K562 (cell line): ENCODE results near the gene S100P. TPM values are rescaled to one million over a fixed set of nuclear protein-coding genes. Genes with fewer than 3 reads are reported as not detected.

Source experiments
- CBFB ChIP-seq: sonication (generic); formaldehyde crosslinking; IDR thresholded peaks from 2 replicates; pipeline ENCODE4 v1.4.0; 2020; ENCODE audit warnings: mild to moderate bottlenecking, missing genetic modification reagents
- CHD1 ChIP-seq: fragments of 200-600 bp; sonication (generic); IDR thresholded peaks from one replicate; pipeline ENCODE4 v1.6.1; 2012; ENCODE audit warnings: mild to moderate bottlenecking, moderate library complexity, low read length, inconsistent platforms
- CREB1 ChIP-seq, 2 experiments: sonication (generic) in 1 of 2; formaldehyde crosslinking in 1 of 2; IDR thresholded peaks; 2 replicates each; pipeline versions ENCODE4 v1.6.1 to v1.8.0; 2012 to 2022; ENCODE audit warnings: inconsistent platforms in 1 of 2, mild to moderate bottlenecking in 1 of 2, missing genetic modification reagents in 1 of 2, moderate library complexity in 1 of 2
- ERF ChIP-seq: fragments of 450-650 bp; formaldehyde crosslinking; IDR thresholded peaks from 2 replicates; pipeline ENCODE4 v1.4.0; 2020; ENCODE audit warnings: mild to moderate bottlenecking, mixed read lengths
- FIP1L1 ChIP-seq: fragments of 200-400 bp; formaldehyde crosslinking; IDR thresholded peaks from 2 replicates; pipeline ENCODE4 v1.6.1; 2018; ENCODE audit warnings: mild to moderate bottlenecking, low read depth, low read length; ENCODE audit not compliant: poor library complexity, severe bottlenecking
- GTF2F1 ChIP-seq: IDR thresholded peaks from 2 replicates; pipeline ENCODE4 v1.6.1; 2011; ENCODE audit warnings: low read depth, low read length, improper control_type of control experiment
- KDM1A ChIP-seq, 2 experiments: fragments of 450-650 bp; IDR thresholded peaks; 2 replicates each; pipeline ENCODE4 v1.6.1; 2016; ENCODE audit warnings: mild to moderate bottlenecking in 2 of 2
- KLF16 ChIP-seq: IDR thresholded peaks from 2 replicates; pipeline ENCODE4 v1.6.1; 2016; ENCODE audit warnings: antibody characterized with exemption
- MAZ ChIP-seq, 2 experiments: fragments of 450-650 bp in 1 of 2; sonication (generic) in 1 of 2; formaldehyde crosslinking; IDR thresholded peaks in 1 of 2; conservative IDR thresholded peaks in 1 of 2; 2 replicates each; pipeline versions ENCODE4 v1.4.0 to v1.5.0; 2020; ENCODE audit warnings: mild to moderate bottlenecking in 1 of 2, missing genetic modification reagents in 1 of 2
- MIER1 ChIP-seq: fragments of 450-650 bp; IDR thresholded peaks from 2 replicates; pipeline ENCODE4 v1.6.1; 2016; ENCODE audit warnings: antibody characterized with exemption, mild to moderate bottlenecking, low read depth
- NR4A1 ChIP-seq, 2 experiments: fragments of 250-450 bp in 1 of 2; fragments of 450-650 bp in 1 of 2; sonication (Bioruptor Pico) in 1 of 2; IDR thresholded peaks; 2 replicates each; pipeline versions ENCODE4 v1.4.0 to v1.6.1; 2016 to 2020; ENCODE audit warnings: mild to moderate bottlenecking in 2 of 2, missing compliant biosample characterization in 1 of 2, missing genetic modification characterization in 1 of 2, moderate library complexity in 1 of 2
- PHTF2 ChIP-seq: fragments of 250-450 bp; sonication (Bioruptor Pico); IDR thresholded peaks from 2 replicates; pipeline ENCODE4 v1.5.0; 2021; ENCODE audit warnings: mild to moderate bottlenecking
- POLR3G ChIP-seq: IDR thresholded peaks from 2 replicates; pipeline ENCODE4 v1.6.1; 2011; ENCODE audit not compliant: insufficient read length, insufficient replicate concordance; ENCODE audit errors: extremely low read depth
- POU5F1 ChIP-seq: fragments of 150-350 bp; IDR thresholded peaks from 2 replicates; pipeline ENCODE4 v1.6.1; 2014; ENCODE audit warnings: borderline replicate concordance, low read length, low read depth, mild to moderate bottlenecking; ENCODE audit not compliant: partially characterized antibody
- RBBP5 ChIP-seq: fragments of 200-600 bp; sonication (generic); IDR thresholded peaks from 2 replicates; pipeline ENCODE4 v1.6.1; 2012; ENCODE audit warnings: borderline replicate concordance, mild to moderate bottlenecking, low read length, control low read depth, inconsistent platforms; ENCODE audit not compliant: insufficient read depth, poor library complexity, severe bottlenecking
- ZNF134 ChIP-seq: fragments of 250-450 bp; sonication (Bioruptor Pico); conservative IDR thresholded peaks from 2 replicates; pipeline ENCODE4 v1.4.0; 2020
- ZNF324 ChIP-seq: fragments of 250-450 bp; sonication (Bioruptor Pico); IDR thresholded peaks from 2 replicates; pipeline ENCODE4 v1.4.0; 2020; ENCODE audit warnings: mild to moderate bottlenecking
- polyA plus RNA-seq, 8 experiments: library from polyadenylated mRNA; depleted of rRNA in 4 of 8; stranded (reverse) in 5 of 8; unstranded in 3 of 8; fragments of >200 nt; fragmentation: Nextera tagmentation in 2 of 8; fragmentation: Illumina TruSeq in 1 of 8; extraction: Ambion mirVana in 2 of 8; extraction: Trizol in 1 of 8; gene quantifications; 2 replicates each; pipeline versions ENCODE4 v1.2.1 to v1.2.3, GENCODE V29; 2011 to 2014; ENCODE audit warnings: inconsistent platforms in 1 of 8, missing spikeins in 1 of 8
- total RNA-seq, 7 experiments: library from RNA; depleted of rRNA in 6 of 7; stranded (reverse); fragments of >200 nt in 6 of 7; fragmentation: Illumina TruSeq in 2 of 7; extraction: Trizol in 2 of 7; gene quantifications; 2 replicates each; pipeline versions ENCODE4 v1.2.1 to v1.2.3, GENCODE V29; 2011 to 2021; ENCODE audit warnings: low replicate concordance in 1 of 7
- TF ChIP-seq, protein P1 (sequence below): fragments of 250-450 bp; sonication (Bioruptor Pico); IDR thresholded peaks from 2 replicates; pipeline ENCODE4 v1.4.0; 2020
- TF ChIP-seq, protein P2 (sequence below): IDR thresholded peaks from 2 replicates; pipeline ENCODE4 v1.6.1; 2011; ENCODE audit warnings: borderline replicate concordance, low read depth, mild to moderate bottlenecking, moderate library complexity, low read length; ENCODE audit not compliant: insufficient read depth, poor library complexity, severe bottlenecking

The S100P gene
- total and polyA plus RNA-seq, 9 of the 15 experiments (the other 6 are each of a cell fraction or from before 2014, with no cell fraction given) = 4.1 to 23.8 (median 7.5) TPM

DNA sequence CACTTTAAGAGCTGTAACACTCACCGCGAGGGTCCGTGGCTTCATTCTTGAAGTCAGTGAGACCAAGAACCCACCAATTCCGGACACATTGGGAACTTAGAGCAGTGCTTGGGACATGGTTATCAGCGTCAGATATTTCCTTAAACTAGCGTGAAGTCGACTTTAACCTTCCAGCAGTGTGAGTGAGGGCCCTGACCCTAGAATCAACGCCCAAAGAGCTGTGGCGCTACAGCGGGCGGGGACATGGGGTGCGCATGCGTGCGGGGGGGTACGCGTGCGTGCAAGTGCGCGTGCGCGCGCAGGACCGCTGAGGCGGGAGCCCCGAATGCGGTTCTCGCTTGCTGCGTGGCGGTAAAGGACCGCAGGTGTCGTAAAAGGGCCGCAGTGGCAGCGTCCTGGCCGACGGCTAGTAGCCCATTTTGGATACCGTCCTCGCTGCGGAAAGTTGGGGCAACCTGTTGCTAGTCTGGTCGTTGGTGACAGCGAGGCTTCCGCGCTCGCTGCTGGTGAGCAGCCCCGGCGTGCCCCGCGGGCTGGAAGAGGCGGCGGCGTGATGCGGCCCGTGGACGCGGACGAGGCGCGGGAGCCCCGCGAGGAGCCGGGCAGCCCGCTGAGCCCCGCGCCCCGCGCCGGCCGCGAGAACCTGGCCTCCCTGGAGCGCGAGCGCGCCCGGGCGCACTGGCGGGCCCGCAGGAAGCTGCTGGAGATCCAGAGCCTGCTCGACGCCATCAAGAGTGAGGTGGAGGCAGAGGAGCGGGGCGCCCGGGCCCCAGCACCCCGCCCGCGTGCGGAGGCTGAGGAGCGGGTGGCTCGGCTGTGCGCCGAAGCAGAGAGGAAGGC lies 19.8 kb upstream of the S100P start (continued):
- TF ChIP-seq CBFB (CRISPR knock-in tag) = no peak
- peak; percentile 97 for TF ChIP-seq FIP1L1
- TF ChIP-seq RBBP5 = peak; percentile 82
- TF ChIP-seq PHTF2 (CRISPR knock-in tag) = no peak
- peak; percentile 22; the same call in 1 of the 2 replicates for TF ChIP-seq ZNF134 (CRISPR knock-in tag)
- TF ChIP-seq MAZ (CRISPR knock-in tag; conservative IDR thresholded peaks at IDR 0.05 in 1 of 2, IDR thresholded peaks at IDR 0.05 in 1 of 2) = peak; percentile 61 to 67; a peak in 2 of 4 replicates
- TF ChIP-seq CHD1 = peak; percentile 47
- TF ChIP-seq MIER1 = 0 out of 2 replicates have a peak, but pooled peaks have one; percentile 16
- TF ChIP-seq, protein P1, sequence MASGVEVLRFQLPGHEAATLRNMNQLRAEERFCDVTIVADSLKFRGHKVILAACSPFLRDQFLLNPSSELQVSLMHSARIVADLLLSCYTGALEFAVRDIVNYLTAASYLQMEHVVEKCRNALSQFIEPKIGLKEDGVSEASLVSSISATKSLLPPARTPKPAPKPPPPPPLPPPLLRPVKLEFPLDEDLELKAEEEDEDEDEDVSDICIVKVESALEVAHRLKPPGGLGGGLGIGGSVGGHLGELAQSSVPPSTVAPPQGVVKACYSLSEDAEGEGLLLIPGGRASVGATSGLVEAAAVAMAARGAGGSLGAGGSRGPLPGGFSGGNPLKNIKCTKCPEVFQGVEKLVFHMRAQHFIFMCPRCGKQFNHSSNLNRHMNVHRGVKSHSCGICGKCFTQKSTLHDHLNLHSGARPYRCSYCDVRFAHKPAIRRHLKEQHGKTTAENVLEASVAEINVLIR (CRISPR knock-in tag) = no peak
- no peak for TF ChIP-seq KDM1A (IDR thresholded peaks at IDR 0.05)
- no peak for TF ChIP-seq POLR3G
- peak; percentile 39; the same call in 1 of the 2 replicates for TF ChIP-seq ERF (CRISPR knock-in tag)
- no peak for TF ChIP-seq KLF16
- TF ChIP-seq, protein P2, sequence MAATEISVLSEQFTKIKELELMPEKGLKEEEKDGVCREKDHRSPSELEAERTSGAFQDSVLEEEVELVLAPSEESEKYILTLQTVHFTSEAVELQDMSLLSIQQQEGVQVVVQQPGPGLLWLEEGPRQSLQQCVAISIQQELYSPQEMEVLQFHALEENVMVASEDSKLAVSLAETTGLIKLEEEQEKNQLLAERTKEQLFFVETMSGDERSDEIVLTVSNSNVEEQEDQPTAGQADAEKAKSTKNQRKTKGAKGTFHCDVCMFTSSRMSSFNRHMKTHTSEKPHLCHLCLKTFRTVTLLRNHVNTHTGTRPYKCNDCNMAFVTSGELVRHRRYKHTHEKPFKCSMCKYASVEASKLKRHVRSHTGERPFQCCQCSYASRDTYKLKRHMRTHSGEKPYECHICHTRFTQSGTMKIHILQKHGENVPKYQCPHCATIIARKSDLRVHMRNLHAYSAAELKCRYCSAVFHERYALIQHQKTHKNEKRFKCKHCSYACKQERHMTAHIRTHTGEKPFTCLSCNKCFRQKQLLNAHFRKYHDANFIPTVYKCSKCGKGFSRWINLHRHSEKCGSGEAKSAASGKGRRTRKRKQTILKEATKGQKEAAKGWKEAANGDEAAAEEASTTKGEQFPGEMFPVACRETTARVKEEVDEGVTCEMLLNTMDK = no peak
- peak; percentile 65; the same call in 1 of the 2 replicates for TF ChIP-seq CREB1 (IDR thresholded peaks at IDR 0.05)
- peak; percentile 21 for TF ChIP-seq CREB1 (CRISPR knock-in tag; IDR thresholded peaks at IDR 0.05)
- TF ChIP-seq ZNF324 (CRISPR knock-in tag) = 0 out of 2 replicates have a peak, but pooled peaks have one; percentile 23
- TF ChIP-seq NR4A1 (CRISPR knock-in tag; IDR thresholded peaks at IDR 0.05) = no peak
- TF ChIP-seq NR4A1 (tag; IDR thresholded peaks at IDR 0.05) = 0 out of 2 replicates have a peak, but pooled peaks have one; percentile 13
- TF ChIP-seq GTF2F1 = peak; percentile 58; the same call in 1 of the 2 replicates
- TF ChIP-seq POU5F1 = peak; percentile 89
